UCSD-AML1 (cell line): Measurements from ENCODE around the gene CIB4.
"Not testable (repeated sequence)": the region's sequence is repeated elsewhere in the genome, so short reads cannot be mapped to it uniquely, and the experiment has no call there.

Experiments used
- DNase-seq: peaks from one replicate; lab custom pipeline; 2025; ENCODE audit not compliant: unreplicated experiment; lab: John Stamatoyannopoulos, UW

The CIB4 gene

DNA sequence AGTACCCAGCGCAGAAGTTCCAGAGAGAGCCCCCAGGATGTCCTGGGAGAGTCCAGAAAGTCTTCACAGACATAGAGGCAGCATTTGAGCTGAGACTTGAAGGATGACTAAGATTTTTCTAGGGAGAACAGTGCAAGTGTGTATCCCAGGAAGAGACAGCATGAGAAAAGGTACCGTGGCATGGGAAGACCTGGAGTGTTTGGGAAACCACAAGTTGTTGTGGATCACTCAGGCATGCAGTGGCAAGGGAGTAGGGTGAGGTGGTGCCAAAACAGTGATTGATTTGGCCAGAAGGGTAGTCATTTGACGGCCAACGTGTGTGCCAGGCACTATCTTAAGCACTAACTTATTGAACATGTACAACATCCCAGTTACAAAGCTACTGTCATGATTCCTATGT lies 26.9 kb upstream of the CIB4 start:
- DNase-seq: no peak

DNA sequence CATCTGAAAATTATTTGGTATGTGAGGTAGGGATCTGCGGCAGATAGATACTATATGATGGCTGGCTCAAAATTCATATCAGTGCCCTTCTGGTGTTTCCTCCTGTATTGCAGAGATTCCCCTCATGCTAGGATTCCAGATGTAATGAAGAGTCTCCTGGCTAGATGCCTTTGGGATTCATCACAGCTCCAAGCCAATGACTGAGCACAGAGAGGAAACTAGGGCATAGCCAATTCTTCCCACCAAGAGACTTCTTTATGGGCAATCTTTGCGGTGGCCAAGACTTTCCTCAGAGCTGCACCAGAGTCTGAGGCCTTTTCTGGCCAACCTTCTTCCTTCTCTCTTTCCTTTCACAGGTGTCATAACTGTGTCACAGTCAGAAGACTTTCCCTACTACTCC lies 25.5 kb upstream of the CIB4 start:
- DNase-seq: no peak

DNA sequence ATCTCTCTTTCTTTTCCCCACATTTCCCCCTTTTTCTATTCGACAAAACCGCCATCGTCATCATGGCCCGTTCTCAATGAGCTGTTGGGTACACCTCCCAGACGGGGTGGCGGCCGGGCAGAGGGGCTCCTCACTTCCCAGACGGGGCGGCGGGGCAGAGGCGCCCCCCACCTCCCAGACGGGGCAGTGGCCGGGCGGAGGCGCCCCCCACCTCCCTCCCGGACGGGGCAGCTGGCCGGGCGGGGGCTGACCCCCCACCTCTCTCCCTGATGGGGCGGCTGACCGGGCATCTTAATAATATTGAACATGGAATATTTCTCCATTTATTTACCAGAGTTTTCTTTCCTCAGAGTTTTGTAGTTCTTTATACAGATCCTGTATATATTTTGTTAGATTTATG lies 24.1 kb upstream of the CIB4 start:
- DNase-seq: not testable (repeated sequence)

DNA sequence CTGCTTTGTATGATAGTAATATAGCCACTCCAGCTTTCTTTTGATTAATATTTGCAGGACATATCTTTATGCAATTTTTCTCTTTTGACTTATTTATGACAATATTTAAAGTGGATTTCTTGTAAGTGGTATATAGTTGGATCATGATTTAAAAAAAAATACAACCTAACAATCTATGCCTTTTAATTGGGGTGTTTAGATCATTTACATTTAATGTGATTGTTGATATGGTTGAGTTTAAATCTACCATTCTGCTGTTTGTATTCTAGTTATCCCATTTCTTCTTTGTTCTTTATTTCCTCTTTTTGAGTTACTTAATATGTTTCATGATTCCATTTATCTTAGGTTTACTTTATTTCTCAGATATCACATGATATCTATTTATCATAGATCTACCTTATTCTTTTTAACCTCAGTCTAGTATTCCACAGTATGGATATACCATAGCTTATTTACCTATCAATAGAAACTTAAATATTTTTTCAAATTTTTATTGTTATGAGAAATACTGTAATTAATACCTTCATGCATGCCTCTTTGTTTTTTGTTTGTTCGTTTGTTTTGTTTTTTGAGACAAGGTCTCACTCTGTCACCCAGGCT lies 19.3 kb upstream of the CIB4 start:
- no peak for DNase-seq

DNA sequence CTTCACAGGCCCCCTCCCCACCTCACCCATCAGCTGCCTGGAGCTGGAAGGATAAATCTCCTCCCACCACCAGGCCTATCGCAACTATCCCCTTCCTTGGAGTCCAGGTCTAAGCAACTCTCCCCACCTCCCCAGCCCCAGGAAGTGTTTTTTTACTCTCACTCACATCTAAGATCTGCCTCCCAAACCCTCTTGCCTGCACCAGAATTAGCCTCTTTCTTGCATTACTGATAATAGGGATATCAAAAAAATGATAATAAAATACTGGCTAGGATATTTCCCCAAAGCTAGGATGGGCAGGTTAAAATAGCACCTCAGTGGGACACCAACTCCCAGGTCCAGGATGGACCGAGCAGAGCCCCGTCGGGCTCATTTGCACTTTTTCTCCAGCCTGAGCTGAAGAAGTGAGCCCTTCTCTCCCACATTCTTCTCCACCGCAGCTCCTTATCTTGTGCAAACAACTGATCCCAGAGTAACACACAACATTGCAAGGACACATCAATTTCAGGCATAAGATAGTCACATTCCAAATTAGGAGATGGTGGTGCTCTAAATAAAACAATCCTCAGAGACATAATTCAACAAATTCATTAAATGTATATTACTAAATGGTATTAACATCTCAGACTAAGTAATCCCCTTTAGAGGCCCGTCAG lies 17.7 kb upstream of the CIB4 start:
- DNase-seq: no peak

GRCh38 chr2:26657265-26657664 lies 16.1 kb upstream of the CIB4 start:
- DNase-seq: no peak

DNA sequence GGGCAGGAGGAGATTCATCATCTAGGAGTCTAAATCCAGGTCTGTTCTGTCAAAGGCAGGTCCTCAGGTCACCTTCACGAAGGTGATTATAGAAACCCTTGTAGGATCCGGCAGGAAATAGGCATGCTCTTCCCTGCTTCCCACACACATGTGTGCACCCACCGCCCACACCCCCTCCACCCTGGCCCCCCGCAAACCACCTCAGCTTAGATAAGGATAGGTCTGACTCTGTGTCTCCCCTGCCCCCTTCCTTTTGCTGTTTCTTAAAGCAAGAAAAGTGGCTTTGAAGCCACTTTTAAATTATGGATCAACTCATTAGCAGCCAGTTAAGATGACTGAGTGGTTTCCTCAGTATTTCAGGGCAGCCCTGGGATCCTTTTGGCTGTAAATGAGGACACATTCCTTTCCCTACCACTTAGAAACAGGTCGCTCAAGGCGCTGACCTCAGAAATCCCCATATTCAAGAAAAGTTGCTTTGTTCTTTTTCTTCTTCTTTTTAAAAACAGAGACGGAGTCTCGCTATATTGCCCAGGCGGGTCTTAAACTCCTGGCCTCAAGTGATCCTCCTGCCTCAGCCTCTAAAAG lies 14.5 kb upstream of the CIB4 start:
- DNase-seq: no peak

GRCh38 chr2:26655120-26655519 lies 14.0 kb upstream of the CIB4 start:
- not testable (repeated sequence) for DNase-seq

DNA sequence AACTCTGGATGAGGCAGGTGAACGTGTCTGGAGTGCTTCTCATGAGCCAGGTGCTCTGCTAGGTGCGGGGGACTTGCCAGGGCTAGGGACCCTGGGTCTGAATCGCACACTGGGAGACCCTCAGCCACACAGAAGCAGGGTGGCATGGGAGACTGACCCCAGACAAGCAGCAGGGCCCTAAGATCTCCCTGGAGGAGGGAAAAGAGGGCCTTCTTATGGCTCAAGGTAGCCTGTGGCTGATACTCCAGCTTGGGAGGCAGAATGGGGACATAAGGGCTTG lies 12.8 kb upstream of the CIB4 start:
- DNase-seq: no peak

DNA sequence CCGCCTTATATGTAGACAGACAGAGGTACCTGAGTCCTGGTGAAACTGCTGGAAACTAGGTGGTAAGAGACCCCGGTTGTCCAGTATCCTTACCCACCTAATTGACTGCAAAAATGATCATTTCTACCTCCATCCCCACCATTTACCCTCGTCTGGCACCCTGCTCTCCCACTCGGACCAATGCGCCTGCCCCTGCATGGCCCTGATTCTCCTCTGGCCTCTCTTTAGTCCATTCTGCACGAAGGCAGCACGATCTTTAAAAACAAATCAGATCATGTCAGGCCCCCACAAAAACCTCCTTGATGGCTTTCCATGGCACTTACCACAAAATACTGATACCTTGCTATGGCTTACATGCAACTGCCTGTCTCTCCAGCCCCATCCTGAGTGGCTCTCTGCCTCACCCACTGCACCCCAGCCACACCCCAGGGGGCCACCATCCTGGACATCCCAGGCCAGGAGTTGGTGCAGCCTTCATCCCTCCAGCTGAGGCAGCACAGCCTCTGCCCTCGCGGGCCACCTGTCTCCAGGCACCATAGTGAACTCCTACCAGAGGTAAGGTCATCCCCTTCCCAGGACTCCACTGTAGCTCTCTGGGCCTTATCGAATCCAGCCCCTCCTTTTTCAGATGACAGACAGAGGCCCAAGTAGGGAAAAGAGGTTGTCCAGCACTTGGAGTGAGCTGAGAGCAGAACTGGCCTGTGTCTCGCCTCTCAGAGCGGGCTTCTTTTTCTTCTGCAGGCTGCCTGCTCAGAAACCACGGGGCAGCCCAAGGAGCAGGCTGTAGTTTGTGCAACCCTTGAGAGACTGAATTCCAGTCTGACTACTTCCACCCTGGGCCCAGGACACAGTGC lies 12.3 kb upstream of the CIB4 start:
- no peak for DNase-seq

DNA sequence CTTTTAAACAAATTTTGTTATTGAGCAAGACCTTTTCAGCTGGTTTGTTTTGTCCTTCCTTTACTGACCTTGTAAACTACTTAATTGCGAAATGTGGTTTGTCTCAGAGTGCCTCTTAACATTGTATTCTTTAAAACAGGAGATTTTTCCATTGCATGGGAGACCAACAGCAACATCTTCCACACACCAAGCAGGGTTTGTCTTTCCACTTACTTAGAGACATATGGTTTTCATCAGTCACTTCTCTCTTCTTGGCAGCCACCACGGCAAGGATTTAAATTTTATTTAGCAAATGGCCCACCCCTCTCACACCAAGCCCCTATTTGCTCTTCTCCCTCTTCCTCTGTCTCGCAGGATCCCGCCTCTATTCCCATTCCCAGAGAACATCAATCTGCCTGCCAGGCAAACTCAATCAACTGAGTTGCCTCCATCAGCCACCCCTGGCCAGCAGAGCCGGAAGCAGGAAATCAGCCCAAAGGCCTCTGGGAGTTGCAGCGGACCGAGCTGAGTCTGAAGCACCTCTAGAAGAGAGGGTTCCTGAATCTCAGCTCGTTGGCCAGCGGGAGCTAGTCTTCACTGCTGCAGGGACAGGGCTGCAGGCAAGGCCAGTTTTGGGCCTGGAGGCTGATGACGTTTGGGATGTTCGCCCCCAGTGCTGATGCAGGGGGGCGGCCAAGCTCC lies 11.3 kb upstream of the CIB4 start:
- DNase-seq: no peak

- DNase-seq: no peak
These were observed 10.6 kb upstream of the CIB4 start for GRCh38 chr2:26651799-26652198.

GRCh38 chr2:26651470-26651771 lies 10.3 kb upstream of the CIB4 start:
- no peak for DNase-seq

DNA sequence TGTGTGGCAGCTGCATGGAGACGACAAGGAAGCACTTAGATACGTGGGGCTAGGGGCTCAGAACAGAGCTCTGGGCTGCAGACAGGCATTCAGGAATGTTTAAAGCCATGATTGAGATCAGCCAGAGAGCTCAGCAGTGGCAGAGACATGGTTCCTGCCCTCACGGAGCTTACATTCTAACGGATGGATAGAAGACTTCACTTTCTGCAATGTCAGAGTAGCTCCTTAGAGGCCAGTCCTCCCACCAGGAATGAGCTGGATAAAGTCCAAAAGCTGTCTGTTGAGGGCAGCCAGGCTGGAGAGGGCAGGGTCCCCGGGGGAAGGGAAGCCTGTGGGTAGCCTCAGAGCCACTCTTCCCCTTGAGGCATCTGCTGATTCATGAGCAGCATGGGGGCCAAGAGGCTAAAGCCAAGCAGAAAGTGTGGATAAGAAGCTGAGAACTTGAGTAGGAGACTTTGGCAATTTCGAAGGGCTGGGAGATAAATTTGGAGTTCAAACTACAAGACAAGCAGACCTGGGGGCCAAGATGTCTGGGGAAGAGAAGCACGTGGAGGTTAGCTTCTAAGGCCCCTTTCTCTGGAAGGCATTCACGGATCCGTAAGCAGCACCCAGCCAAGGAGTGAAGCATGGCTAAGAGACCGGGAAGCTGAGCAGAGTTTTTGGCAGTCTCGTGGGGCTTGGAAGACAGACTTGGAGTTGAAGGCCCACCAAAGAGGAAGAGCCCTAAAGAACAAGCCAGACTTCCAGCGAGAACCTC lies 9.7 kb upstream of the CIB4 start:
- no peak for DNase-seq

DNA sequence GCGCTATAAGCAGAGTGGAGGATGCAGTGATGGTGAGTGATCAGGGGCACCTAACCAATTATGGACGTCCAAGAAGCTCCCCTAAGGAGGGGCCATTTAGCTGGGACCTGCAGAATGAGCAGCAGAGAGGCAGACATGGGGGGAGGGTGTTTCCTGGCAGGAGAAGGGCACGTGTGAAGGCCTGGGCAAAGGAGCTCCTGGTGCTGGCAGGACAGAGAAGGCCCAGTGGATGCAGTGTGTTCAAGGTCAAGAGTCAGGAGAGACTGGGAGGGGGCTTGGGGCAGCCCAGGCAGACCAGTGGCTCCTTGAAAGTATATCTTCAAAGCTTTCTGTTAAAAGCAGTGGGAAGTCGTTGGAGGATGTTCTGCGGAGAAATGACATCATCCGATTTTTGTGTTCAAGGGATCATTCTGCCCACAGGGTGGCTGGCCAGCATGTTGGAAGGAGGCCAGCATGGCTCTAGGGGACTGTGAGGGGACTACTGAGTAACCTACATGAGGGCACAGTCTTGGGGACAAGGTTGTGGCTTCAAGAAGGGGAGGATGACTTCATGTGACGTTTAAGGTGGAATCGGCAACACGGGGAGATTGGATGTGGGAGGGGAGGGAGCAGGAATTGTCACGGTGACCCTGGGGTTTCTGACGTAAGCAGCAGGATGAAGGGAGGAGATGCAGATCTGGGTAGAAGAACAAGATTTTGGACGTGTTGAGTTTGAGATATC lies 9.0 kb upstream of the CIB4 start:
- no peak for DNase-seq

- DNase-seq: no peak
These were observed 8.2 kb upstream of the CIB4 start for GRCh38 chr2:26649322-26649721.

GRCh38 chr2:26648516-26648915 lies 7.3 kb upstream of the CIB4 start:
- DNase-seq: no peak

DNA sequence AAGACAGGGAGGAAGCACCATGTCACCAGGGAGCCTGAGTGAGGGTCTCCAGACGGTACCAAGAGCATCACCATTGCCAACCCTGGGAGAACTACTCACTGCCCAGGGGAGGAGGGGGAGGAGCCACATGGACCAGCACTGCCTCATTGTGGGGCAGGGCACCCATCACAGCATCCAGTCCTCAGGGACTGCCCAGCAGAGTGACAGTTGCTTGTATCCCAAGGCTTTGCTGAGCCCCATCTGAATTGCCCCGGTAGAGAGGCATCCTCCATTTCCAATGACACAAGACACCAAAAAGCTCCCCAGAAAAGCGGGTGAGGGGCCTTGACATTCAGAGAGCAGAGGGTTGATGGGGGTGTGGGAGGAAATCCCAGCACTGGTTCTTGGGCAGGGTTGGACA lies 6.8 kb upstream of the CIB4 start:
- no peak for DNase-seq

GRCh38 chr2:26646986-26647672 lies 6.0 kb upstream of the CIB4 start:
- no peak for DNase-seq

DNA sequence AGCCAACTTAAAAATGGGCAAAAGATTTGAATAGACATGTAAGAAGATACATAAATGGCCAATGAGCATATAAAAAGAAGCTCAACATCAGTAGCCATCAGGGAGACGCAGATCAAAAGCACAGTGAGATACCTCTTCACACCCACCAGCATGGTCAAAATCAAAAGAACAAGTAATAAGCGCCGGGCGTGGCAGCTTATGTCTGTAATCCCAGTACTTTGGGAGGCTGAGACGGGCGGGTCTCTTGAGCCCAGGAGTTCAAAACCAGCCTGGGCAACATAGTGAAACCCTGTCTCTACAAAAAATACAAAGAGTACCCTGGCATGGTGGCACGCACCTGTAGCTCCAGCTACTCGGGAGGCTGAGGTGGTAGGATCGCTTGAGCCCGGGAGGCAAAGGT lies 4.6 kb upstream of the CIB4 start:
- no peak for DNase-seq
